K562 (cell line): ENCODE results near the gene RRAD. TPM values are rescaled to one million over a fixed set of nuclear protein-coding genes. Genes with fewer than 3 reads are reported as not detected.

Source experiments
- CBX3 ChIP-seq, 2 experiments: IDR thresholded peaks; 1 replicate in 1 of 2; 2 replicates in 1 of 2; pipeline ENCODE4 v1.6.1; 2012; ENCODE audit warnings: inconsistent platforms in 2 of 2, low read length in 2 of 2, borderline replicate concordance in 1 of 2, control low read depth in 1 of 2
- CBX8 ChIP-seq: fragments of 200-600 bp; sonication (generic); IDR thresholded peaks from 2 replicates; pipeline ENCODE4 v1.6.1; 2012; ENCODE audit warnings: borderline replicate concordance, mixed run types, low read depth, mild to moderate bottlenecking, moderate library complexity, mixed read lengths, low read length, control low read depth, inconsistent platforms; ENCODE audit not compliant: poor library complexity, severe bottlenecking; ENCODE audit errors: extremely low read depth
- CHD2 ChIP-seq: IDR thresholded peaks from 2 replicates; pipeline ENCODE4 v1.6.1; 2011; ENCODE audit warnings: low read depth, low read length
- E2F8 ChIP-seq: fragments of 450-650 bp; IDR thresholded peaks from 2 replicates; pipeline ENCODE4 v1.7.1; 2018; ENCODE audit warnings: mild to moderate bottlenecking, low read depth; ENCODE audit not compliant: partially characterized antibody
- KAT7 ChIP-seq: sonication (generic); formaldehyde crosslinking; IDR thresholded peaks from 2 replicates; pipeline ENCODE4 v1.8.0; 2022; ENCODE audit warnings: missing genetic modification reagents, mild to moderate bottlenecking, borderline replicate concordance
- L3MBTL2 ChIP-seq: fragments of 450-650 bp; IDR thresholded peaks from 2 replicates; pipeline ENCODE4 v1.6.1; 2016; ENCODE audit warnings: mild to moderate bottlenecking, moderate library complexity
- MAZ ChIP-seq, 2 experiments: fragments of 450-650 bp in 1 of 2; sonication (generic) in 1 of 2; formaldehyde crosslinking; IDR thresholded peaks in 1 of 2; conservative IDR thresholded peaks in 1 of 2; 2 replicates each; pipeline versions ENCODE4 v1.4.0 to v1.5.0; 2020; ENCODE audit warnings: mild to moderate bottlenecking in 1 of 2, missing genetic modification reagents in 1 of 2
- MNT ChIP-seq, 2 experiments: fragments of 450-650 bp; conservative IDR thresholded peaks; 2 replicates each; pipeline ENCODE4 v1.6.1; 2017; ENCODE audit warnings: mild to moderate bottlenecking in 2 of 2, moderate library complexity in 2 of 2
- NFIC ChIP-seq: fragments of 450-650 bp; IDR thresholded peaks from 2 replicates; pipeline ENCODE4 v1.6.1; 2017; ENCODE audit warnings: mild to moderate bottlenecking, inconsistent platforms
- NRF1 ChIP-seq, 2 experiments: fragments of 450-650 bp; IDR thresholded peaks in 1 of 2; conservative IDR thresholded peaks in 1 of 2; 2 replicates each; pipeline ENCODE4 v1.6.1; 2014; ENCODE audit warnings: mild to moderate bottlenecking in 2 of 2
- PML ChIP-seq: IDR thresholded peaks from 2 replicates; pipeline ENCODE4 v1.6.1; 2012; ENCODE audit warnings: low read length, inconsistent platforms
- RERE ChIP-seq: sonication (generic); formaldehyde crosslinking; IDR thresholded peaks from 2 replicates; pipeline ENCODE4 v1.8.0; 2023; ENCODE audit warnings: missing genetic modification reagents, mild to moderate bottlenecking, borderline replicate concordance
- RHOXF2B ChIP-seq: fragments of 250-450 bp; sonication (Bioruptor Pico); conservative IDR thresholded peaks from 2 replicates; pipeline ENCODE4 v1.5.1; 2021
- SIN3B ChIP-seq: fragments of 450-650 bp; IDR thresholded peaks from 2 replicates; pipeline ENCODE4 v1.6.1; 2017; ENCODE audit warnings: low read depth, mild to moderate bottlenecking, moderate library complexity
- ZNF133 ChIP-seq: fragments of 250-450 bp; sonication (Bioruptor Pico); IDR thresholded peaks from 2 replicates; pipeline ENCODE4 v1.4.0; 2020; ENCODE audit warnings: mild to moderate bottlenecking
- ZNF347 ChIP-seq: fragments of 450-650 bp; formaldehyde crosslinking; IDR thresholded peaks from 2 replicates; pipeline ENCODE4 v1.4.0; 2020; ENCODE audit warnings: low read depth, mild to moderate bottlenecking, moderate library complexity
- ZNF507 ChIP-seq: conservative IDR thresholded peaks from 2 replicates; pipeline ENCODE4 v1.6.1; 2017; ENCODE audit warnings: missing genetic modification characterization, missing compliant biosample characterization
- polyA plus RNA-seq, 8 experiments: library from polyadenylated mRNA; depleted of rRNA in 4 of 8; stranded (reverse) in 5 of 8; unstranded in 3 of 8; fragments of >200 nt; fragmentation: Nextera tagmentation in 2 of 8; fragmentation: Illumina TruSeq in 1 of 8; extraction: Ambion mirVana in 2 of 8; extraction: Trizol in 1 of 8; gene quantifications; 2 replicates each; pipeline versions ENCODE4 v1.2.1 to v1.2.3, GENCODE V29; 2011 to 2014; ENCODE audit warnings: inconsistent platforms in 1 of 8, missing spikeins in 1 of 8
- total RNA-seq, 7 experiments: library from RNA; depleted of rRNA in 6 of 7; stranded (reverse); fragments of >200 nt in 6 of 7; fragmentation: Illumina TruSeq in 2 of 7; extraction: Trizol in 2 of 7; gene quantifications; 2 replicates each; pipeline versions ENCODE4 v1.2.1 to v1.2.3, GENCODE V29; 2011 to 2021; ENCODE audit warnings: low replicate concordance in 1 of 7

The RRAD gene
- total and polyA plus RNA-seq, 9 of the 15 experiments (the other 6 are each of a cell fraction or from before 2014, with no cell fraction given), result 0.09 to 0.20 (median 0.13) TPM; not detected in 5

GRCh38 chr16:66934138-66934838 is 9.0 kb upstream of the RRAD start, which contains the start of gene CIAO2B (continued):
- TF ChIP-seq SIN3B (peak; percentile 83), ZNF133 (CRISPR knock-in tag) (no peak), ZNF507 (tag) (no peak), PML (peak; percentile 70; the same call in 1 of the 2 replicates), NRF1 (conservative IDR thresholded peaks at IDR 0.05 in 1 of 2, IDR thresholded peaks at IDR 0.05 in 1 of 2) (peak; percentile 61 to 76), RHOXF2B (no peak), ZNF347 (no peak), KAT7 (peak; percentile 59; the same call in 1 of the 2 replicates), RERE (CRISPR knock-in tag) (0 out of 2 replicates have a peak, but pooled peaks have one; percentile 11), CBX8 (no peak), E2F8 (peak; percentile 89), MAZ (CRISPR knock-in tag; conservative IDR thresholded peaks at IDR 0.05 in 1 of 2, IDR thresholded peaks at IDR 0.05 in 1 of 2) (peak; percentile 51 to 57; a peak in 3 of 4 replicates), L3MBTL2 (peak; percentile 85), CBX3 (IDR thresholded peaks at IDR 0.05; ENCODE audit: borderline replicate concordance in 1 of 2, low read length in 2 of 2) (peak in 1 of 2 experiments; percentile 65; a peak in 1 of 3 replicates), MNT (conservative IDR thresholded peaks at IDR 0.05) (peak; percentile 77 to 91), NFIC (peak; percentile 42; the same call in 1 of the 2 replicates), CHD2 (peak; percentile 92)
